ENCODE measurements around the gene PPP2R3B. TPM values are rescaled to one million over a fixed set of nuclear protein-coding genes. Genes with fewer than 3 reads are reported as not detected.

The PPP2R3B gene
- total RNA-seq, 1 donor from 2014 or later: 24.6 TPM

DNA sequence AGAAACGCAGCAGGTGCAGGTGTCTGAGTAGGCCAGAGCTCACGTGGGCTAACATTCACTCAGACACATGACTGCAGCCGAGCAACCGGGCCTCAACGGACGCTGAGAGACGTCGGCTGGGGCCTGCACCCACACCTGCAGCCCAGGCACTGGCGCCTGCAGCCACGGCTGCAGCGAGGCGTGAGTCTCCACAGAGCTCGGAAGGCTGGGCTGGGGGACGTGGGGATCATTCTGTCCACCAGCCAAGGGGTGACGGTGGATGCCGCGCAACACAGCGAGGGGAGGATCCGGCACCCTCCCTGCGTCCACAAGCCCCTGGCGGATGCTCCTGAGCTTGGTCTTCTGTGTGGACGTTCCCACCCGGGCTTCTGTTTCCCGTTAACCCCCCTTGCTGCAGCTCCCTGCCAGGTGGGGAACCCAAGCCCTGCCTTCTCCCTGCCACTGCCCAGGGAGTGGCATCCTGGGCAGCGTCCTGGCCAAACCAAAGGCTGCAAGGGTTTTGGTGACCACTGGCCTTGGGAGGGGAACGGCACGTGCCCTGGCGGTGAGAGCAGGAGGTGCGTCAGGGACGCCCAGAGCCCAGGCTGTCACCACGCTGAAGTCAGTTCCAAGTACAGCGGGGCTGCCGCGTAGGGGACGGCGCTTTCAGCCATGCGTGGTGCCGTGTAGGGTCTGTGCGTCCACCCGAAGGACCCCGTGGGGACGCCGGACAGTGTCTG is 16.3 kb downstream of the PPP2R3B start:
- DNase-seq: no peak

DNA sequence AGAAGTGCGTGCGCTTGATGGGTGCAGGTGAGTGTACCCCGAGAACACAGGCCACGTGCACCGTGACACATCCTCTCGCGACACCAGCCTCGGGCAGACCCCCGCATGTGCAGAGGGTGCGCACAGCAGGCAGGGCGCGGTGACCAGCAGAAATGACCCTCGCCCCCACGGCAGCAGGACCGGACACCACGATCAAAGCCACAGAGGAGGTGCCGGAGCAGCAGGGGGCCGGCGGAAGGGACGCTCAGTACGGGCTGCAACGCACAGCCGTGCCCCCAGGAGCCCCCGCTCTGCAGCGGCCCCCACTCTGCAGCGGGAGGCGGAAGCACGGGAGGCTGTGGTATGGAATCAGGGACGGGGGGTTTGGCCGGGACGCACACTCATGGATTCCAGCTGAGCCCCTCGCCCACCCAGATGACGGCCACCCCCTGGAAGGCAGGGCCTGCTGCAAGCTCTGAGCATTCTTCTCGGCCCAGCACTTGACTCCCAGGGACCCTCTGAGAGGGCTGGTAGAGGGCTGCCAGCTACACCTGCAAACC is 17.1 kb downstream of the PPP2R3B start:
- DNase-seq: no peak

DNA sequence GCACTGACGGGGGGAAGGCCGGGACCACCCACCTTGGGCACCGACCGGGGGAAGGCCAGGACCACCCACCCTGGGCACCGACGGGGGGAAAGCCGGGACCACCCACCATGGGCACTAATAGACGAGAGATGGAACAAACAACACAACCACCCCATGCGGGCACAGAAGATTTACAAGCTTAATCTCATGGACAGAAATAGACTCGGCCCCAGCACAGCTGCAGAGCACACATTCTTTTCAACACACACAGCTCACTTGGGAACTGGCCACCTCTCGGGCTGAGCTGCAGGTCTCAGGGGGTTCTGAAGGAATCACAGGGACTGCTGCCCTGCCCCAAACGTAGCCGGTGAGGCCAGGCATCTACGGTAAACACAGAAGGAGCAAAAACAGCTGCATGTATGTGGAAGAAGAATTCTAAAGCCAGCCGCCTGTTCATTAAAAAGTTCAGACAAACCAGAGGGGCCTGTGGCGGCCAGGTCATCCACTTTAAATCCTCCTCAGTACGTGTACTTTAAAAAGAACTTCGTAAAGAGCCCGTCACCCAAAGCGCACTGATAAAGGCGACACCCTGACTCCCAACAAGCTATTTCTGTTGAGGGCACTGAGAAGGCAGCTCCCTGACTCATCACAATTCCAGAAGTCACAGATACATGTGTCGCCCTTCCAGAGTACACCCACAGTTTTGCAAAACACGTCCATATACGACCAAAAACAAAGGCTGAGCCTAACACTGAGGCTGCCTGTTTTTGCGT is 17.7 kb downstream of the PPP2R3B start:
- DNase-seq: no peak

DNA sequence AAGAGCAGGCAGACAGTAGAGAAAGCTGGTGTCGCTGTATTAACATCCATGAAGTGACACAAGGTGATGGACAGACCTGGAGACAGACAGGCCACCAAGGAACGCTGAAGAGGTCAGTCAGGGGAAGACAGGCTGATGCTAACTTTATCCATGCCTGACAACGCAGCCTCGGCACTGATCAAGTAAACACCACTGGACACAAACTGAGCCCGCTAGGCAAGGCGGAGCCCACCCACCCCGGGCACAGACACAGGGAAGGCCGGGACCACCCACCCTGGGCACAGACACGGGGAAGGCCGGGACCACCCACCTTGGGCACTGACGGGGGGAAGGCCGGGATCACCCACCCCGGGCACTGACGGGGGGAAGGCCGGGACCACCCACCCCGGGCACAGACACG is 18.8 kb downstream of the PPP2R3B start:
- no peak for DNase-seq

DNA sequence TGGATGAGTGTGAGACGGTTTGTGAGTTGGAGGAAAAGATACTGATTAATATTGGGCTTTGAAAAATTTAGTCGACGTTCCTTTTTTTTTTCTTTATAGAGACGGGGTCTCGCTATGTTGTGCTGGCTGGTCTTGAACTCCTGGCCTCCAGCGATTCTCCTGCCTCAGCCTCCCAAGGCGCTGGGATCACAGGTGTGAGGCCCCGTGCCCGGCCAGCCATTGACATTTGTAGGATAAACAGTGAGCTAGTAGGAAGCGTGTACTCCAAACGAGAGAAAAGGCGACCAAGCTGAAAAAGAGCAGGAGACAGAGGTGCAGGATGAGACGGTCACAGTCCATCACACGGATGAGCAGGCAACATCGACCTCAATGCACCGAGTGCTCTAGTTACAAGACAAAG is 19.4 kb downstream of the PPP2R3B start:
- no peak for DNase-seq

DNA sequence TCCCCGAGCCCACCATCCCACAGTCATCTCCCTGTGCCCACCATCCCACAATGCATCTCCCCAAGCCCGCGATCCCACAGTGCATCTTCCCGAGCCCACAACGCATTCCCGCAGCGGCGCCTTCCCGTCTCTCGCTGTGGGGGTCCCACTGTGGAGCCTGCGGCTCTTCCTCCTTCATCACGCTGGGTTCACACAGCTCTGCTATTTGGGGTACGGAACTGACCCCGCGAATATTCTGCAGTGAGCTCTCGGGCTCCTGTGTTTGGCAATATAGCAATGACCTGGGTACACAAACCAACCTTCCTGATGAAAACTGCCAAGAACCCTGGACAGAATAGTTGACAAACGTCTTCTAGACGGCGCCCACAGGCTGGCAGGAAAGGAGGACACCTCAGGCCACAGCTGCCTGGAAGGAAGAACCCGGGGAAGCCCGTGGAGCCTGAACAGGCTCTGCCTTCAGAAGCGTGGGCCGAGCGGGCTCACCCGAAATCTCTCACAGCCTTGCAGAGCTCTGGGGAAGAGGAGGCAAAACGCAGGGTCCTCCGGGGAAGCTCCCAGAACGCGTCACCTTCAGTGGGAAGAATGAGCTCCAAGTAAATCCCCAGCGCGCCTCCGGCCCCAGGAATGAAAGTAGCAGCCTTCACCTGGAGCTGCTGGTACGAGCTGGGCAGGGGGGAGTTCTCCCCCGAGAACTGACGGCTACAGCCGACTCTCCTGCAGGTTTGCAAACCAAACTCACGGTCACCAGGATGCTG is 22.9 kb downstream of the PPP2R3B start:
- no peak for DNase-seq

DNA sequence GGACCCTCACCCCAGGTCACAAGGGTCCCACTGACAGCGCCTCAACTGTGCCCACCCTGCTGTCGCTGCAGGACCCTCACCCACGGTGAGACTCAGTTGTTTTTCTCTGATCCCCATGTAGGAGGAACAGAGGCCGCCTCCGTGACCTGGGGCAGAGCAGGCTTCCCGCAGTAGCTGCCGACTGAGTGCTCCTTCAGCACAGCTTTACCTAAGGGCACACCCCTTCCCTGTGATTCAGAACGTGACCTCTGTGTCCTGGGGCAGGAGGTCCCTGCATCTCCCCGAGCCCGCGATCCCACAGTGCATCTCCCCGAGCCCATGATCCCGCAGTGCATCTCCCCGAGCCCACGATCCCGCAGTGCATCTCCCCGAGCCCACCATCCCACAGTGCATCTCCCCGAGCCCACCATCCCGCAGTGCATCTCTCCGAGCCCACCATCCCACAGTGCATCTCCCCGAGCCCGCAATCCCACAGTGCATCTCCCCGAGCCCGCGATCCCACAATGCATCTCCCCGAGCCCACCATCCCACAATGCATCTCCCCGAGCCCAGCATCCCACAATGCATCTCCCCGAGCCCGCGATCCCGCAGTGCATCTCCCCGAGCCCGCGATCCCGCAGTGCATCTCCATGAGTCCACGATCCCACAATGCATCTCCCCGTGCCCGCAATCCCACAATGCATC is 23.6 kb downstream of the PPP2R3B start:
- no peak for DNase-seq

DNA sequence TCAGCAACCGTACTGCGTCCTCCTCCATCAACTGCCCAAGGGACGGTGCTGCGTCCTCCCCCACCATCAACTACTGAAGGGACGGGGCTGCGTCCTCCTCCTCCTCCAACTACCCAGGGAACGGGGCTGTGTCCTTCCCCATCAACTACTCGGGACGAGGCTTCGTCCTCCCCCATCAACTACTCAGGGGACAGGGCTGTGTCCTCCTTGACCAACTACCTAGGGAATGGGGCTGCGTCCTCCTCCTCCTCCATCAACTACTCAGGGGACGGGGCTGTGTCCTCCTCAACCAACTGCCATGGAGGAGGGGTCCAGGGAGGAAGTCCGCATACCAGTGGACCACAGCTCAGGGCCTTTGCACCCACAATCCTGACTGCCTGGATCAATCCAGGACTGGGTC is 24.4 kb downstream of the PPP2R3B start:
- DNase-seq: no peak

DNA sequence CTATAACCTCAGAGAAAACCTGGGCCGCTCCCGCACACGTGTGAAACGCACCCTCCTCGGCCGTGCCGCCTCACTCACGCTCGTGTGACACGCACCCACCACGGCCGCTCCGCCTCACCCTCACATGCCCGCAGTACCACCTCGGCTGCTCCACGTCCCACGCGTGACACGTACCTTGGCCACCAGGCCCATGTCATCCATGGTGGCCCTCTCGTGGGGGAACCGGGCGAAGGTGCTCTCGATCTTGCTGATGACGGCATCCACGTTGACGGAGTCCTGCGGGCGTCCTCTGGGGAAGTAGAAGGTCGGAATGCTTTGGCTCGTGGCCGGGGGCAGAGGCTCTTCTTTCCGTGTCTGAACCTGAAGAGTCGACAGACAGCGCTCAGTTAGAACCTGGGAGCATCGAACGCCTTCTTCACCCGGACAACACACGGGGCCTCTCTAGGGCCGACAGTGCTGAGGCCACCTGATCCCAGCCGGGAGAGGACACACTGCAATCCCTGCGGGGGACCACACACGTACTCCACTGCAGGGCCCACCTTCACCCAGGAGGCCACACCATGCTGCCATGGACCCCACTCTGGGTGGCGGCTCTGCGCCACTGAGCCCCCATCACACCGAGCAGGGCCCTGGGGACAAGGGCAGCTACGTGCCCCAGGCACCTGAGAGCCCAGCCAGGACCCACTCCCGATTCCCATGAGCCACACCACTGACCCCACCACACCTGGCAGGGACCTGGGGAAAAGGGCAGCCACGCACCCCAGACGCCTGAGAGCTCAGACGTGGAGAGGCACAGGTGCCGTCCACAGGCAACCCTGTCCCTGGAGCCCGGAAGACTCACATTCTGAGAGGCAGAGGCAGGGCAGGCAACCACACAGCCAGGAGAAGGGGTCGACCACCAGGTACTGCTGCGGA is 25.2 kb downstream of the PPP2R3B start:
- DNase-seq: no peak

DNA sequence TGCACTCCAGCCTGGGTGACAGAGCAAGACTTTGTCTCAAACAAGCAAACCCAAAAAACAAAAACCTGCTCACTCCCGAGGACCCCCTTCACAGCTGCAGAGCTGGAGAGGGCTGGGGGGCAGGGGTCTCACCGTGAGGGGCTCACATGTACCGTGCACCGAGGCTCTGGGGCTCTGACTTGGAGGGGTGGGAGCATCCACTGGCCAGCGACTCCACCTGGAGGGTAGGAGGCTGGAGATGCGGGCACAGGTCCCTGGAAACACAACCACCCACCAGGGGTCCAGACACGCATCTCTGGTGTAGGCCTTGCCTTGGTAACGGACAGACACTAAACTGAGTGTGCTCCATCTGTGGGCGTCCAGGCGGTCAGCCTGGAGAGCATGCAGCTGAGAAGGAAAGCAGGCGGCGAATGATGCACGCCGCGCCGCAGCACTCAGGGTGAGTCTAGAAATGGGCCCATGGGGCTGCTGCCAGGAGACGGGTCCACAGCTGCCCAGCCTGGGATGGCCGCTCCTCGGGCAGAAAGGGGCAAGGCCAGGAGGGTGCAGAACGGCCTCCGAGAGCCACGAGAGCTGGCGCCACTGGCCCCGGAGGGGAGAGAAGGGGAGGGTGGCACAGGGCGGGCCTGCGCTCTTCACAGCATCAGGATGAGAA is 26.1 kb downstream of the PPP2R3B start:
- DNase-seq: no peak

DNA sequence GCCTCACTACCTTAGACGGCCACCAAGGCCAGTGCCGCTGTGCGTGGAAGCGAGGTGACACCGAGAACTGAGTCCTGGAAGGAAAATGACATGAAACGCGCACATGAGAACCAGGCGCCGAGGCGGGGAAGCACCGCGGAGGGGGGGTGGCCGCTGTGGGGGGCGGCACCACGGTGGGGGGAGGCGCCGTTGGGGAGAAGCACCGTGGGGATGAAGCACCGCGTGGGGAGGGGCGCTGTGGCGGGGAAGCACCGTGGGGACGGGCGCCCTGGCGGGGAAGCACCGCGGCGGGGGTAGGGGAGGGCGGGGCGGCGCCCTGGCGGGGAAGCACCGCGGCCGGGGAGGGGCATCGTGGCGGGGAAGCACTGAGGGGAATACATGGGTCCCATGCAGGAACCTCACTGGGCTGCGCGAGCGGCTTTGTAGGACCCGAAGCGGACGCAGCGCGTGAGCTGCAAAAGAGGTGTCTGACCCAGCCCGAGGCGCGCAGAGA is 28.0 kb downstream of the PPP2R3B start:
- no peak for DNase-seq

DNA sequence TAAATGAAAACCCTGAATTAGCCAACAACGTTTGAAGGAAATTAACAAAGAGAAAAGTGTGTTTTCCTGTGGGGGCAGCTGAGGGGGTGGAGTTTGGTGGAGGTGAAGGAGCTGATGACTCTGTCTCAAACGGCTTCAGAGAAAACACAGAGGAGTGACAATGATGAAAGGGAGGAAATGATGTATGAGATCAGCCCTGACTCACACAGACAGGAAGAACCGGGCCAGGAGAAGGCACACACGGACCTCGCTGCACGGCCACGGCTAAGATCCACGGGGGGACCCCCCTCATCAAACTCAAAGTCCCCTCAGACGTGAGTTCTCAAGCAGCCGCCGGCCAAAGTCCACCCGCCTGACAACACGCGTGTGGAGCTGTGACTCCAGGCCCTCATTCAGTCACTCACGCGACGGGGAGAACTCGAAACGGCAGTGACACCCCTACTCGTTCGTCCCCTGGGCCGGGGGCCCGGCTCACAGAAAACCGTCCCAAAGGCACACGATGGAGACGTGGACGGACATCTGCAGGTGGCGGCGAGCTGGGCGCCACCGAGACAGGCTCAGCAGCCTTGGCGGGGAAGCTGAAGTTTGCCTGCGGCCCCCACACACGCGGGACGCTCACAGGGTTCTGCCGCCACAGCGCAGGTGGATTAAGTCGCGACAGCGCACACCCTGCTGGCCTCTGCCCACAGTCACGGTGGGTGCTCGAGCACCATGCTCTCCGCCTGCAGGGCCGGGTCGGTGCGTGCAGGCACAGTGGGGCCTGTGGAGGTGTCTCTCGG is 28.8 kb downstream of the PPP2R3B start:
- DNase-seq: no peak

DNA sequence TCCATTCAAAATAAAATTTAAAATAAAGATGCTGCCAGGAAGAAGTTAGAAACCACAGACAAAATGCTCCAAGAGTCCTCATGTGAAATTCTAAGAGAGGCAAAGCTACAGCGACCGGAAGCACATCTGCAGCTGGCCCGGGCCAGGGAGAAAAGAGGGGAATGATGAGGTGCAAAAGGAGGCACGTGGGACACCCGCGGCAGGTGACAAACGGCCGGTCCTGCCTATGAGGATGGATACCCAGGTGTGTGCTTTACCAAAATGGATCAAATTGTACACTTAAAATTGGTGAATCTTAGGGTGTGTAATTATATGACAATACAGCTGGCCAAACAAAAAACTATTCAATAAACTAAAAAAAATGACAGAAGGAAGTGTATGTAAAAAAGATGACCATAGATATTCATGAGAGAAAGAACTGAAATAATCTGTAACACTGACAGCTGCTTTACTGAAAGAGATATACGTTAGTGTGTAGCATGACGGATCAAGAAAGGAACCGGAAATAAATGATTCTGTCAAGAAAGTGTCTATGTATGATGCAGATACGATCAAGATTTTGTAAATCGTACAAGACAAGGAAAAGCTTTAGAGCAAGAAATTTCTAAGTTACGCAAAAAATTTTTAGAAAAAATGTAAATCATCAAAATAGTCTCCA is 29.5 kb downstream of the PPP2R3B start:
- no peak for DNase-seq

DNA sequence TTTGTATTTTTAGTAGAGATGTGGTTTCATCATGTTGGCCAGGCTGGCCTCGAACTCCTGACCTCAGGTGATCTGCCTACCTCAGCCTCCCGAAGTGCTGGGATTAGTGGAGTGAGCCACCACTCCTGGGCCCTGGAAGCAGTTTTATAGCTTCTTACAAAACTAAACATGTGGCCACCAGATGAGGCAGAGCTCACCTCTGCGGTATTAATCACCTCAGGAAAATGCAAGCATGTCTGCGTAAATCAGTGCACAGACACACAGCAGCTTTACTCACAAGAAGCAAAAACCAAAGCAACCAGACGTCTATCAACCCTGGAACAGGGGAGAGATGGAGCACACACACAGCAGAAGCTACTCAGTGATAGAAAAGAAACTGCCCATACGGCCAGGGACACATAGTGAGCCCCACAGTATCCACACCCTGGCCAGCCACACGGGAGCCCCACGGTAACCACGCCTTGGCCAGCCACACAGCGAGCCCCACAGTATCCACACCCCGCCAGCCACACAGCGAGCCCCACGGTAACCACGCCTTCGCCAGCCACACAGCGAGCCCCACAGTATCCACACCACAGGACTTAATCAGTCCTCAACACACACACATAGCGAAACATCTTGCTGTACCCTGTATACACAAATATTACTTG is 30.2 kb downstream of the PPP2R3B start:
- DNase-seq: no peak

DNA sequence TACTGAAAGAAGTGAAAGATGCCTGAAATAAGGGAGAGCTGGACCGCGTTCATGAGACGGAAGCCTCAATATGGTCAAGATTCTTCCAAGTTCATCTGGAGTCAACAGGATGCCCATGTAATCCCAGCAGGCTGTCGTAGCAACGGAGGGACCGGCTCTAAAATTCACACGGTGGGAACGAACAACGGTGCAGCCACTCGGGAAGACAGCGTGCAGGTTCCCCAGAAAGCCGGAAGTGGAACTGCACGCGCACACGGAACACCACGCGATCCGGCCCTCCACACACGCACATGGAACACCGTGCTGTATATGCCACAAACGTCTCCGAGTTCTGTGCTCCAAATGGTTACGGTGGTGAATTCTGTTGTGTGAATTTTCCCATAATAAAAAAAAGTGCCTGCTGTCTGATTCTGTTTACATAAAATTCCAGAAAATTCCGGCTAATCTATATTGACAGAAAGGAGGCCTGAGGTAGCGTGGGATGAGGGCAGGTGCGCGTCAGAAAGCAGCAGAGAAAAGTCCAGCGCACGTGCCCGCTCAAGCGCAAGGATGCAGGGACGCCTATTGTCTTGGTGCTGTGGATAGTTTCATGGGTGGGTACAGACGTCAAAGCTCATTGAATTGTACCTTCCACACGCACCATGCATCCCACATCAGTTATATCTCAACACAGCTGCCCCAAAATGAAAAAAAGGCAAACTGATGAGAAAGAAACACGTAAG is 31.2 kb downstream of the PPP2R3B start:
- DNase-seq: no peak

DNA sequence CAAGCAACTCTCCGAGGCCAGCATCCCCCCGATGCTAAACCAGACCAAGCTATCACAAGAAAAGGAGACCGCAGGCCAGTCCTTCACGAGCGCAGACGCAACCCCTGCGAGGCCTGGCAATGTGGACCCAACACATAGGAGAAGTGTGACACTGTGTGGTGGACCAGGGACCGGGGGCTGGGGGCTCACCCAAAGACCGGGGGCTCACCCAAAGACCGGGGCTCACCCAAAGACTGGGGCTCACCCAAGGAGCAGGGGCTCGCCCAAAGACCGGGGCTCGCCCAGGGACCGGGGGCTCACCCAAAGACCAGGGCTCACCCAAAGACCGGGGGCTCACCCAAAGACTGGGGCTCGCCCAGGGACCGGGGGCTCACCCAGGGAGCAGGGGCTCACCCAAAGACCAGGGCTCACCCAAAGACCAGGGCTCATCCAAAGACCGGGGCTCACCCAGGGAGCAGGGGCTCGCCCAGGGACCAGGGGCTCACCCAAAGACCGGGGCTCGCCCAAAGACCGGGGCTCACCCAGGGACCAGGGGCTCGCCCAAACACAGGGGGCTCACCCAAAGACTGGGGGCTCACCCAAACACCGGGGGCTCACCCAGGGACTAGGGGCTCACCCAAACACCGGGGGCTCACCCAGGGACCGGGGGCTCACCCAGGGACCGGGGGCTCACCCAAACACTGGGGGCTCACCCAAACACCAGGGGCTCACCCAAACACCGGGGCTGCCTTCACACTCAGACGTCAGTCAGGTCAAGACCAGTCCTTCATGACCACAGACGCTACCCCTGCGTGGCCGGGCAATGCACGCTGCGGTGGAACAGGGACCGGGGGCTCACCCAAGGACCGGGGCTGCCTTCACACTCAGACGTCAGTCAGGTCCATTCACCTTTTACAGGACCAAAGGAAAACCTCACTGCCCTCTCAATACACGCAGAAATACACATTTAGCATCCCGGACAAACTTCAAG is 32.9 kb downstream of the PPP2R3B start:
- DNase-seq: no peak
